RPMI8226 (cell line): ENCODE results near the gene ODAD3.

Experiments
- DNase-seq: peaks from one replicate; pipeline ENCODE4 v3.0.0-alpha.2; 2015

The ODAD3 gene

GRCh38 chr19:11373885-11374432 is 61.0 kb downstream of the ODAD3 start:
- no peak for DNase-seq

GRCh38 chr19:11373166-11373884 is 61.6 kb downstream of the ODAD3 start:
- no peak for DNase-seq

GRCh38 chr19:11370744-11371143 is 64.2 kb downstream of the ODAD3 start:
- DNase-seq, result no peak
